ENCODE measurements around the gene KSR1.
"Not testable (repeated sequence)": the region's sequence is repeated elsewhere in the genome, so short reads cannot be mapped to it uniquely, and the experiment has no call there.

The KSR1 gene

GRCh38 chr17:27421111-27421510, 35.1 kb upstream of the KSR1 start:
- no peak overlapping the region for H3K4me3 ChIP-seq (ENCODE audit: low read depth, low read length)
- DNase-seq (ENCODE audit: low read depth): no peak
- no peak for TF ChIP-seq CTCF (conservative IDR thresholded peaks at IDR 0.05; ENCODE audit: low read depth, low read length)

GRCh38 chr17:27421626-27422025, 34.6 kb upstream of the KSR1 start:
- not testable (repeated sequence) for DNase-seq (ENCODE audit: low read depth)

GRCh38 chr17:27422601-27423000, 33.6 kb upstream of the KSR1 start:
- H3K4me3 ChIP-seq (ENCODE audit: low read depth, low read length): no peak overlapping the region
- TF ChIP-seq CTCF (conservative IDR thresholded peaks at IDR 0.05; ENCODE audit: low read depth, low read length): no peak
- no peak for DNase-seq (ENCODE audit: low read depth)

More at GRCh38 chr17:27421626-27422025, 34.6 kb upstream of the KSR1 start:
- not testable (repeated sequence) for H3K4me3 ChIP-seq (ENCODE audit: low read depth, low read length)

- H3K4me3 ChIP-seq (ENCODE audit: low read depth, low read length): no peak overlapping the region
- DNase-seq (ENCODE audit: low read depth): peak; percentile 63
- no peak for TF ChIP-seq CTCF (conservative IDR thresholded peaks at IDR 0.05; ENCODE audit: low read depth, low read length)
Observed at GRCh38 chr17:27423651-27424050, 32.6 kb upstream of the KSR1 start.

GRCh38 chr17:27424516-27424915, 31.7 kb upstream of the KSR1 start:
- no peak for TF ChIP-seq CTCF (conservative IDR thresholded peaks at IDR 0.05; ENCODE audit: low read depth, low read length)
- no peak for DNase-seq (ENCODE audit: low read depth)
- H3K4me3 ChIP-seq (ENCODE audit: low read depth, low read length): no peak overlapping the region

GRCh38 chr17:27424941-27425340, 31.3 kb upstream of the KSR1 start:
- no peak for TF ChIP-seq CTCF (conservative IDR thresholded peaks at IDR 0.05; ENCODE audit: low read depth, low read length)
- H3K4me3 ChIP-seq (ENCODE audit: low read depth, low read length): no peak overlapping the region
- no peak for DNase-seq (ENCODE audit: low read depth)

GRCh38 chr17:27425571-27425970, 30.7 kb upstream of the KSR1 start:
- not testable (repeated sequence) for DNase-seq (ENCODE audit: low read depth); H3K4me3 ChIP-seq (ENCODE audit: low read depth, low read length)

- DNase-seq (ENCODE audit: low read depth): no peak
- TF ChIP-seq CTCF (conservative IDR thresholded peaks at IDR 0.05; ENCODE audit: low read depth, low read length): no peak
- no peak overlapping the region for H3K4me3 ChIP-seq (ENCODE audit: low read depth, low read length)
Observed at GRCh38 chr17:27425991-27426390, 30.3 kb upstream of the KSR1 start.

- DNase-seq (ENCODE audit: low read depth); H3K4me3 ChIP-seq (ENCODE audit: low read depth, low read length): not testable (repeated sequence)
Observed at GRCh38 chr17:27426471-27426870, 29.8 kb upstream of the KSR1 start.

- H3K4me3 ChIP-seq (ENCODE audit: low read depth, low read length); DNase-seq (ENCODE audit: low read depth): not testable (repeated sequence)
Observed at GRCh38 chr17:27427166-27427862, 28.9 kb upstream of the KSR1 start.
